Measurements from ENCODE around the gene BNIPL. TPM values are rescaled to one million over a fixed set of nuclear protein-coding genes. Genes with fewer than 3 reads are reported as not detected.

Gene BNIPL
- polyA plus RNA-seq, 1 donor (not counting 4 experiments of a cell fraction or from before 2014, with no cell fraction given), result 9.8 TPM

DNA sequence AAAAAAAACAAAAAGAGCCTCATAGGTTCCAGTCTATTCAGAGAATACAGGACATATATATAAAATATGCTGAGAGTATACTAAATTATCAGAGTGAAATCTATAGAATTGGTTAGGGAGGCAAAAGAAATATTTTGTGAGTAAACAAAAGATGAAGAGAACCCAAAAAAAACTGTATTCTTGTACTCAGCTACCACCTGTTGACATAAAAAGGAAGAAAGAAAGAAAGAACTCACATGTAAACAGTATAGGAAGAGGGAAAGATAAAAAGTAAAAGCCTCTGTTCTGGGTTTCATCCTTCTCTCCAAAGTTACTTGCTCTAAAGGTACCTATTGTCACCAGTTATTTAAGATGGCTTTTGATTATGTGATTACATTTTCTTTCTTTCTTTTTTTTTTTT is 9.9 kb upstream of the BNIPL start:
- dilution Hi-C loops (cut with MboI; ENCODE audit: extremely low pct_ligation_motif_present, low sequenced_read_pairs), result no loop called here
- Histone ChIP-seq H3K4me3 (ENCODE audit: control insufficient read depth in 2 of 3, extremely low read depth in 1 of 3, insufficient read depth in 2 of 3, low read depth in 1 of 3, low read length in 3 of 3) (no peak overlapping the region), H3K4me1 (ENCODE audit: control insufficient read depth, extremely low read depth, insufficient read depth, low read length) (no peaks in the 10 kb centered on the region), H3K9ac (ENCODE audit: control insufficient read depth, extremely low read depth, insufficient read depth, low read length) (no peak overlapping the region), H4K20me1 (ENCODE audit: control insufficient read depth, extremely low read depth, insufficient read depth, low read length) (no peaks in the 10 kb centered on the region), H3K79me2 (ENCODE audit: control insufficient read depth, insufficient read depth, low read length) (no peaks in the 10 kb centered on the region), H3K27ac (ENCODE audit: control insufficient read depth, insufficient read depth, low read length) (no peak overlapping the region), H3K36me3 (ENCODE audit: control insufficient read depth in 2 of 2, extremely low read depth in 1 of 2, insufficient read depth in 2 of 2, low read length in 2 of 2) (peaks cover 4 to 19% of the 10 kb centered on the region in 2 experiments), H3K27me3 (ENCODE audit: control insufficient read depth, extremely low read depth, insufficient read depth, low read length) (no peaks in the 10 kb centered on the region), H3K9me1 (ENCODE audit: control insufficient read depth, extremely low read depth, insufficient read depth, low read length) (no peaks in the 10 kb centered on the region), H3K9me3 (ENCODE audit: control insufficient read depth, low read depth, low read length) (no peaks in the 10 kb centered on the region), H2AFZ (ENCODE audit: control insufficient read depth, low read length) (no peak overlapping the region), H3K4me2 (ENCODE audit: control insufficient read depth, extremely low read depth, insufficient read depth, low read depth, low read length) (no peak overlapping the region)
- FAIRE-seq (no peak), DNase-seq (ENCODE audit: low read depth, low spot score) (no peak)
- no peak for TF ChIP-seq EZH2 (IDR thresholded peaks at IDR 0.05; ENCODE audit: low read length)
- TF ChIP-seq, protein P1, sequence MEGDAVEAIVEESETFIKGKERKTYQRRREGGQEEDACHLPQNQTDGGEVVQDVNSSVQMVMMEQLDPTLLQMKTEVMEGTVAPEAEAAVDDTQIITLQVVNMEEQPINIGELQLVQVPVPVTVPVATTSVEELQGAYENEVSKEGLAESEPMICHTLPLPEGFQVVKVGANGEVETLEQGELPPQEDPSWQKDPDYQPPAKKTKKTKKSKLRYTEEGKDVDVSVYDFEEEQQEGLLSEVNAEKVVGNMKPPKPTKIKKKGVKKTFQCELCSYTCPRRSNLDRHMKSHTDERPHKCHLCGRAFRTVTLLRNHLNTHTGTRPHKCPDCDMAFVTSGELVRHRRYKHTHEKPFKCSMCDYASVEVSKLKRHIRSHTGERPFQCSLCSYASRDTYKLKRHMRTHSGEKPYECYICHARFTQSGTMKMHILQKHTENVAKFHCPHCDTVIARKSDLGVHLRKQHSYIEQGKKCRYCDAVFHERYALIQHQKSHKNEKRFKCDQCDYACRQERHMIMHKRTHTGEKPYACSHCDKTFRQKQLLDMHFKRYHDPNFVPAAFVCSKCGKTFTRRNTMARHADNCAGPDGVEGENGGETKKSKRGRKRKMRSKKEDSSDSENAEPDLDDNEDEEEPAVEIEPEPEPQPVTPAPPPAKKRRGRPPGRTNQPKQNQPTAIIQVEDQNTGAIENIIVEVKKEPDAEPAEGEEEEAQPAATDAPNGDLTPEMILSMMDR (optimal IDR thresholded peaks at IDR 0.05 in 1 of 3, IDR thresholded peaks at IDR 0.05 in 1 of 3, conservative IDR thresholded peaks at IDR 0.05 in 1 of 3; ENCODE audit: extremely low read depth in 1 of 3, insufficient read depth in 2 of 3, low read length in 3 of 3), result no peak

DNA sequence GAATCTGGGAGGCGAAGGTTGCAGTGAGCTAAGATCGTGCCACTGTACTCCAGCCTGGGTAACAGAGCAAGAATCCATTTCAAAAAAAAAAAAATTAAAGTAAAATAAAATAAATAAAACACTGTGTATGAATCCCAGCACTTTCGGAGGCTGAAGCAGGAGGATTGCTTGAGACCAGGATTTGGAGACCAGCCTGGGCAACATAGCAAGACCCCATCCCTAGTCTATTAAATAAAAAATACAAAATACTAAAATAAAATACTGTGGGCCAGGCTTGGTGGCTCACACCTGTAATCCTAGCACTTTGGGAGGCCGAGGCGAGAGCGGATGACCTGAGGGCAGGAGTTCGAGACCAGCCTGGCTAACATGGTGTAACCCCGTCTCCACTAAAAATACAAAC is 4.2 kb upstream of the BNIPL start:
- DNase-seq (ENCODE audit: low read depth, low spot score) (no peak), FAIRE-seq (no peak)
- H3K27ac ChIP-seq (ENCODE audit: control insufficient read depth, insufficient read depth, low read length), result no peak overlapping the region
- TF ChIP-seq EZH2 (IDR thresholded peaks at IDR 0.05; ENCODE audit: low read length), result no peak
- TF ChIP-seq, protein P1 (optimal IDR thresholded peaks at IDR 0.05 in 1 of 3, IDR thresholded peaks at IDR 0.05 in 1 of 3, conservative IDR thresholded peaks at IDR 0.05 in 1 of 3; ENCODE audit: extremely low read depth in 1 of 3, insufficient read depth in 2 of 3, low read length in 3 of 3), result no peak
- no peak overlapping the region for H2AFZ ChIP-seq (ENCODE audit: control insufficient read depth, low read length)
- no peak overlapping the region for H3K4me2 ChIP-seq (ENCODE audit: control insufficient read depth, extremely low read depth, insufficient read depth, low read depth, low read length)
- no peak overlapping the region for H3K9ac ChIP-seq (ENCODE audit: control insufficient read depth, extremely low read depth, insufficient read depth, low read length)
- peaks cover 19% of the 10 kb centered on the region for H3K4me1 ChIP-seq (ENCODE audit: control insufficient read depth, extremely low read depth, insufficient read depth, low read length)
- H3K36me3 ChIP-seq (ENCODE audit: control insufficient read depth in 2 of 2, extremely low read depth in 1 of 2, insufficient read depth in 2 of 2, low read length in 2 of 2), result peaks cover 2 to 14% of the 10 kb centered on the region in 2 experiments
- dilution Hi-C loops (cut with MboI; ENCODE audit: extremely low pct_ligation_motif_present, low sequenced_read_pairs), result no loop called here
- no peaks in the 10 kb centered on the region for H3K27me3 ChIP-seq (ENCODE audit: control insufficient read depth, extremely low read depth, insufficient read depth, low read length)
- no peaks in the 10 kb centered on the region for H3K9me1 ChIP-seq (ENCODE audit: control insufficient read depth, extremely low read depth, insufficient read depth, low read length)
- no peaks in the 10 kb centered on the region for H4K20me1 ChIP-seq (ENCODE audit: control insufficient read depth, extremely low read depth, insufficient read depth, low read length)
- no peaks in the 10 kb centered on the region for H3K9me3 ChIP-seq (ENCODE audit: control insufficient read depth, low read depth, low read length)
- H3K79me2 ChIP-seq (ENCODE audit: control insufficient read depth, insufficient read depth, low read length), result no peaks in the 10 kb centered on the region
- no peak overlapping the region for H3K4me3 ChIP-seq (ENCODE audit: control insufficient read depth in 2 of 3, extremely low read depth in 1 of 3, insufficient read depth in 2 of 3, low read depth in 1 of 3, low read length in 3 of 3)

Measured in keratinocyte (primary cell).